Right forelimb (tissue), 1 donor: ENCODE measurements around the gene FRMD3.

ENCODE experiments used
- DNase-seq: peaks from one replicate; pipeline ENCODE4 v3.0.0-alpha.2; 2018

The FRMD3 gene

GRCh38 chr9:83271665-83272071 is 266.5 kb downstream of the FRMD3 start:
- no peak for DNase-seq

- DNase-seq: no peak
Measured at GRCh38 chr9:83270116-83270515, 268.1 kb downstream of the FRMD3 start.

GRCh38 chr9:83267741-83268140 is 270.5 kb downstream of the FRMD3 start:
- no peak for DNase-seq

GRCh38 chr9:83266666-83267496 is 271.3 kb downstream of the FRMD3 start:
- no peak for DNase-seq

GRCh38 chr9:83266331-83266665 is 271.9 kb downstream of the FRMD3 start:
- DNase-seq: no peak

GRCh38 chr9:83264315-83264714 is 273.9 kb downstream of the FRMD3 start:
- DNase-seq: no peak

- DNase-seq: no peak
Measured at GRCh38 chr9:83259558-83259957, 278.6 kb downstream of the FRMD3 start.

GRCh38 chr9:83257937-83258891 is 280.0 kb downstream of the FRMD3 start:
- DNase-seq: no peak

GRCh38 chr9:83247732-83248131 is 290.5 kb downstream of the FRMD3 start:
- no peak for DNase-seq

- no peak for DNase-seq
Measured at GRCh38 chr9:83245979-83246659, 292.1 kb downstream of the FRMD3 start.

- DNase-seq: no peak
Measured at GRCh38 chr9:83242066-83242465, 296.1 kb downstream of the FRMD3 start.

- DNase-seq: no peak
Measured at GRCh38 chr9:83240671-83241070, 297.5 kb downstream of the FRMD3 start.

- DNase-seq: no peak
Measured at GRCh38 chr9:83239747-83240146, 298.5 kb downstream of the FRMD3 start.

GRCh38 chr9:83238871-83239640 is 299.1 kb downstream of the FRMD3 start:
- no peak for DNase-seq

- DNase-seq: no peak
Measured at GRCh38 chr9:83236029-83236696, 302.0 kb downstream of the FRMD3 start.

GRCh38 chr9:83235526-83235925 is 302.7 kb downstream of the FRMD3 start:
- no peak for DNase-seq

GRCh38 chr9:83234541-83234940 is 303.7 kb downstream of the FRMD3 start:
- DNase-seq: no peak

- no peak for DNase-seq
Measured at GRCh38 chr9:83233647-83234046, 304.6 kb downstream of the FRMD3 start.

GRCh38 chr9:83231039-83231438 is 307.2 kb downstream of the FRMD3 start:
- no peak for DNase-seq

GRCh38 chr9:83220730-83221129 is 317.5 kb downstream of the FRMD3 start:
- DNase-seq: no peak

GRCh38 chr9:83219924-83220438 is 318.2 kb downstream of the FRMD3 start:
- no peak for DNase-seq
